AG04450 (cell line): ENCODE results near the gene UGT1A5. TPM values are rescaled to one million over a fixed set of nuclear protein-coding genes. Genes with fewer than 3 reads are reported as not detected.

Source experiments
- CTCF ChIA-PET: fragments of 300-600, 350-600 bp; formaldehyde crosslinking; extraction: SDS; loops from one replicate; lab custom pipeline; 2022; ENCODE audit warnings: antibody characterized with exemption, inconsistent platforms; lab: Charles Lee
- POLR2A ChIA-PET: fragments of 350-600 bp; formaldehyde crosslinking; extraction: SDS; loops from one replicate; lab custom pipeline; 2021; ENCODE audit warnings: antibody characterized with exemption, inconsistent platforms; lab: Yijun Ruan, JAX
- DNase-seq: peaks from one replicate; pipeline ENCODE4 v3.0.0-alpha.2; 2011; ENCODE audit warnings: low read depth, low spot score
- H3K27ac ChIP-seq: one replicate; pipeline ENCODE4 v1.5.1; 2012; ENCODE audit warnings: low read depth, low read length, control low read depth
- H3K27me3 ChIP-seq: one replicate; pipeline ENCODE4 v1.6.0; 2012; ENCODE audit warnings: low read length; ENCODE audit not compliant: control insufficient read depth, insufficient read depth
- H3K4me3 ChIP-seq: 2 replicates; pipeline ENCODE4 v1.5.1; 2011; ENCODE audit warnings: mild to moderate bottlenecking, low read depth, low read length, control low read depth
- H3K9me3 ChIP-seq: 2 replicates; pipeline ENCODE4 v1.5.1; 2012; ENCODE audit warnings: low read length; ENCODE audit not compliant: control insufficient read depth, insufficient read depth
- polyA plus RNA-seq: library from polyadenylated mRNA; depleted of rRNA; stranded (reverse); fragments of >200 nt; gene quantifications from 2 replicates; pipeline ENCODE4 v1.2.3, GENCODE V29; 2011
- TF ChIP-seq, protein P1 (sequence below): IDR thresholded peaks from 2 replicates; pipeline ENCODE4 v1.5.1; 2011; ENCODE audit warnings: low read depth, low read length, control low read depth, inconsistent platforms

The UGT1A5 gene
- polyA plus RNA-seq, 1 experiment: not detected

DNA sequence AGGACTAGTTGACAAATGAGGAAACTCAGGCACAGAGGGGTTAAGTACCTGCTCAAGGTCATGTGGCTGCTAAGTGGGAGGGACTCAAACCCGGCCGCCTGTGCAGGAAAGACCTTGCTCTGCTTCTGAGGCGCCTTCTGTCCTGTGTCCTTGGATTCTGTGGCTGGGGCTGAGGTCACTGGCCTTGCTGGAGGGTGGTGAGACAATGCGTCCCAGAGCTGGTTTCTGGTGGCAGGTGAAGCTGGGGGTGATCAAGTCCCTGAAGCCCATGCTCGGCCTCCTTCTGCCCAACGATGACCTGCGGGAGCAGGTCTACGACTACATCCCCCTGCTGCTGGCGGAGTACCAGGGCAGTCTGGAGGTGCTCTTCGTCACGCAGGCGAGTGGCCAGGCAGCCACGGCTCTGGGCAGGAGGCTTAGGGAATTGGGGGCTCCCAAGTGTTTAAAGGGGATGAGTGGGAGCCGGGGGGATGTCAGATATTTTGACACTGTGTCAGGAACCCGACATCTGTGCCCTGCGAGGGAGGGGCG, 81.5 kb downstream of the UGT1A5 start:
- H3K4me3 ChIP-seq: no peak overlapping the region
- peaks cover 13% of the 10 kb centered on the region for H3K27me3 ChIP-seq
- TF ChIP-seq, protein P1, sequence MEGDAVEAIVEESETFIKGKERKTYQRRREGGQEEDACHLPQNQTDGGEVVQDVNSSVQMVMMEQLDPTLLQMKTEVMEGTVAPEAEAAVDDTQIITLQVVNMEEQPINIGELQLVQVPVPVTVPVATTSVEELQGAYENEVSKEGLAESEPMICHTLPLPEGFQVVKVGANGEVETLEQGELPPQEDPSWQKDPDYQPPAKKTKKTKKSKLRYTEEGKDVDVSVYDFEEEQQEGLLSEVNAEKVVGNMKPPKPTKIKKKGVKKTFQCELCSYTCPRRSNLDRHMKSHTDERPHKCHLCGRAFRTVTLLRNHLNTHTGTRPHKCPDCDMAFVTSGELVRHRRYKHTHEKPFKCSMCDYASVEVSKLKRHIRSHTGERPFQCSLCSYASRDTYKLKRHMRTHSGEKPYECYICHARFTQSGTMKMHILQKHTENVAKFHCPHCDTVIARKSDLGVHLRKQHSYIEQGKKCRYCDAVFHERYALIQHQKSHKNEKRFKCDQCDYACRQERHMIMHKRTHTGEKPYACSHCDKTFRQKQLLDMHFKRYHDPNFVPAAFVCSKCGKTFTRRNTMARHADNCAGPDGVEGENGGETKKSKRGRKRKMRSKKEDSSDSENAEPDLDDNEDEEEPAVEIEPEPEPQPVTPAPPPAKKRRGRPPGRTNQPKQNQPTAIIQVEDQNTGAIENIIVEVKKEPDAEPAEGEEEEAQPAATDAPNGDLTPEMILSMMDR: no peak
- POLR2A ChIA-PET: no interaction called here
- no peak overlapping the region for H3K27ac ChIP-seq
- no peak for DNase-seq
- CTCF ChIA-PET: no interaction called here
- H3K9me3 ChIP-seq: peaks cover 5% of the 10 kb centered on the region; the same call in 1 of the 2 replicates

DNA sequence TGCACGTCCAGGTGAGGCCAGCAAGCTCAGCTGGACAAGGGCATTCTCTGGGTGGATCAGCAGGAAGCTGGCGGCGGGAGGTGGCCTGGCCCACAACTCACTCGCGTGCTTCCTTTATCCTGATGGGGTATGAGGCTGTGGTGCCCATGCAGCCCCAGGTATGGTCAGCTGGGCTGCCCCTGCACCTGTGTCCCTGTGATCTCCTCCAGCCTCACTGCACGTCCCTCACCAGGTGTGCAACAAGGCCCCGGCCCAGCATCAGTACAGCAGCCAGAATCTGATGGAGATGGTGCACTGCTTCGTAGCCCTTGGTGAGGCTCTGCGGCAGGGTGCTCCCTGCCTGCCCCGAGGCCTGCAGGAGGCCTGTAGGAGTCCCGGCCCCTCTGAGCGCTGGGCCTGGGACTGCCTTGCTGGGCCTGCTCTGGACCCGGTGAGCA, 83.0 kb downstream of the UGT1A5 start:
- DNase-seq: no peak
- ChIA-PET CTCF (no interaction called here), POLR2A (no interaction called here)
- TF ChIP-seq, protein P1: no peak
- Histone ChIP-seq H3K4me3 (no peak overlapping the region), H3K27ac (no peak overlapping the region), H3K9me3 (peaks cover 5% of the 10 kb centered on the region; the same call in 1 of the 2 replicates), H3K27me3 (peaks cover 13% of the 10 kb centered on the region)

DNA sequence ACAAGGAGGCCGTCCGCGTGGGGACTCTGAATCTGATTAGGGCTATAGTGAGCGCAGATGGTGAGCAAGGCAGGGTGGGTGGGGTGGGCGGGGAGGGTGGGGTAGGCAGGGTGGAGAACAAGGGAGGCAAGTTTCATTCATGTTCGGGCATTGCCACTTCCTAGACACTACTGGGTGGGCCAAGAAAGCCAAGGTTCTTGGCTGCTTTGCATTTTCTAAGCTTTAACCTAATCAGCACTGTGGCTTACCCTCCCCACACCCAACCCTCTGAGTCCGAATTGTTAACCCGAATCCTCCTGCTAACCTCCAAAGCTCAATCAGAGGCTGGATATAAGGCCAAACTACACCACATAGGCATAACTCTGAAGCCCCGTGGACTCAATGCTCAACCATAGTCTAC, 83.5 kb downstream of the UGT1A5 start:
- no peak for DNase-seq
- Histone ChIP-seq H3K27me3 (peaks cover 10% of the 10 kb centered on the region), H3K9me3 (peaks cover 5% of the 10 kb centered on the region; the same call in 1 of the 2 replicates), H3K4me3 (no peak overlapping the region), H3K27ac (no peak overlapping the region)
- TF ChIP-seq, protein P1: no peak
- ChIA-PET POLR2A (no interaction called here), CTCF (no interaction called here)

DNA sequence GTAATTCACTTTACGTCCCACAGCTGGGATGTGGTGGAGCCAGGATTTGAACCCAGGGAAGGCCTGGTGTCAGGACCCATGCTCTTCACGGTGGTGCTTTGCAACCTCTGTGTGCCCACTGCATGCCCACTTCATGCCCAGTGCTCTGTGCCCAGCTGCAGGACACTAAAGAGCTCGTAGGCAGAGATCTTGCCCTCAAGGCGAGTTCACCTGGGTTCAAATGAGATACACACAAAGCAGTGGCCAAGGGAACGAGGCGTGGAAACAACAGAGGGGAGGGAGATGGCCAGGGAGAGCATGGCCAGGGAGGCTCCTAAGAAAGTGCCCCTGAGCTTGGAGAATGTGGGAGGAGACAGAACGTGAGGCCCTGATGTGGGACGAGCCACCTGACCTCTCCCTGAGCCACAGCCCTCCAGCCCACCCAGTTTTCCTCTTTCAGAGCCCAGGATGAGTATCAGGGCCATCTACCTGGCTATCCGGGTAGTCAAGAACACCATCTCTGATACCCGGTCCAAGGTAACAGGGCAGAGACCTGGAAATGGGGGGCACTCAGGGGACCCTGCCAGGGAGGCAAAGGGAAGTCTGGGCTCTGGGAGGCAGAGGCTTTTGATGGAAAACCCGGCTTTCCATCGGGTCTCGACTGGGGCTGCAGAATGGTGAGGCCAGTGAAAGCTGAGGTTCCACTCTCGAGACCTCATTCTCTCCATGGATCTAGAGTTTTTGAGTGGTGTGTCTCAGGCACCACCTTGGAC, 85.8 kb downstream of the UGT1A5 start:
- no peak for DNase-seq
- ChIA-PET POLR2A (no interaction called here), CTCF (no interaction called here)
- Histone ChIP-seq H3K27me3 (peaks cover 7% of the 10 kb centered on the region), H3K4me3 (no peak overlapping the region), H3K9me3 (peaks cover 3% of the 10 kb centered on the region; the same call in 1 of the 2 replicates), H3K27ac (no peak overlapping the region)
- TF ChIP-seq, protein P1: no peak

DNA sequence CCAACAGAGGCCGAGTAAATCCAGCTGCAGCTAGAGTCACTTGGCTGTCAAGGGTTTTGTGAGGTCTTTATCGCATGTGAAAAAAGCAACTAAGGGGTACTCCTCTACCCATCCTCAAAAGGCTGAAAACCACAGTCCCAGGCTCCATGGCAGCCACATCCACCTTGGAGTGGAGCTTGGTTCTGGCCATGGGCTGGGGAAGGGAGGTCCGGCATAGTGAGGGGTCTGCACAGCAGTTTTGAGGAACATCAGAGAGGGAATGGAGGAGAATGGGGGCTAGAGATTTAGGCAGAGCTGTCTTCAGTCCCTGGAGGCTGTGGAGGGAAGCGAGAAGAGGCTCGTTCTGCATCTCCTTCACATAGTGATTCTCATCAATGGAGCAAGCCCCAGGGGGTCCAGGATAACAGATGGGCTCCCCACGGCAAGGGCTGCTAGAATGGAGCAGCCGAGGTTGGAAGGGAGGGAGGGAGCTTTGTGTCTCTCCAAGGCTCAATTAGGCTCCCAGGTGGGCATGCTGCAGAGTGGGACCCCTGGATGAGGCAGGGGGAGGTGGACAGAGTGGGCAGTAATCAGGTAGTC, 86.5 kb downstream of the UGT1A5 start:
- DNase-seq: no peak
- ChIA-PET POLR2A (no interaction called here), CTCF (no interaction called here)
- H3K27me3 ChIP-seq: peaks cover 7% of the 10 kb centered on the region
- no peak overlapping the region for H3K27ac ChIP-seq
- TF ChIP-seq, protein P1: no peak
- H3K4me3 ChIP-seq: no peak overlapping the region
- H3K9me3 ChIP-seq: no peaks in the 10 kb centered on the region; the same call in 1 of the 2 replicates
